Adipocyte (in vitro differentiated cells): ENCODE results near the gene PPM1J.
A peak's percentile ranks its signal among the peaks of the same experiment; 100 is the strongest.

Experiments
- DNase-seq: peaks from one replicate; pipeline ENCODE4 v3.0.0-alpha.2; 2015; ENCODE audit warnings: low read depth
- H3K27me3 ChIP-seq: replicated peaks from 2 replicates; pipeline ENCODE4 v1.7.0; 2013; ENCODE audit warnings: mild to moderate bottlenecking, low read length, moderate library complexity; ENCODE audit not compliant: control insufficient read depth, insufficient read depth
- H3K36me3 ChIP-seq: 2 replicates; pipeline ENCODE4 v1.7.0; 2013; ENCODE audit warnings: low read length, mild to moderate bottlenecking, moderate library complexity; ENCODE audit not compliant: control insufficient read depth, insufficient read depth, severe bottlenecking
- H3K4me1 ChIP-seq: 2 replicates; pipeline ENCODE4 v1.7.0; 2013; ENCODE audit warnings: mild to moderate bottlenecking, low read length, moderate library complexity; ENCODE audit not compliant: control insufficient read depth, insufficient read depth
- H3K4me3 ChIP-seq: 2 replicates; pipeline ENCODE4 v1.7.0; 2013; ENCODE audit warnings: mild to moderate bottlenecking, low read length, moderate library complexity
- H3K9ac ChIP-seq: 2 replicates; pipeline ENCODE4 v1.7.0; 2013; ENCODE audit warnings: mild to moderate bottlenecking, low read length, moderate library complexity
- H3K9me3 ChIP-seq: 2 replicates; pipeline ENCODE4 v1.7.0; 2013; ENCODE audit warnings: mild to moderate bottlenecking, low read length, moderate library complexity; ENCODE audit not compliant: control insufficient read depth

PPM1J gene

GRCh38 chr1:112710586-112710985, 4.5 kb downstream of the PPM1J start:
- peaks cover 28% of the 10 kb centered on the region for H3K4me1 ChIP-seq
- H3K36me3 ChIP-seq, result no peaks in the 10 kb centered on the region
- H3K4me3 ChIP-seq, result no peak overlapping the region
- H3K27me3 ChIP-seq, result peaks cover 3% of the 10 kb centered on the region
- no peaks in the 10 kb centered on the region for H3K9me3 ChIP-seq
- H3K9ac ChIP-seq, result no peak overlapping the region
- DNase-seq, result no peak

GRCh38 chr1:112710159-112710558, 5.0 kb downstream of the PPM1J start:
- DNase-seq, result no peak
- H3K4me3 ChIP-seq, result no peak overlapping the region
- no peak overlapping the region for H3K9ac ChIP-seq
- peaks cover 3% of the 10 kb centered on the region for H3K27me3 ChIP-seq
- no peaks in the 10 kb centered on the region for H3K36me3 ChIP-seq
- peaks cover 30% of the 10 kb centered on the region for H3K4me1 ChIP-seq
- H3K9me3 ChIP-seq, result no peaks in the 10 kb centered on the region

DNA sequence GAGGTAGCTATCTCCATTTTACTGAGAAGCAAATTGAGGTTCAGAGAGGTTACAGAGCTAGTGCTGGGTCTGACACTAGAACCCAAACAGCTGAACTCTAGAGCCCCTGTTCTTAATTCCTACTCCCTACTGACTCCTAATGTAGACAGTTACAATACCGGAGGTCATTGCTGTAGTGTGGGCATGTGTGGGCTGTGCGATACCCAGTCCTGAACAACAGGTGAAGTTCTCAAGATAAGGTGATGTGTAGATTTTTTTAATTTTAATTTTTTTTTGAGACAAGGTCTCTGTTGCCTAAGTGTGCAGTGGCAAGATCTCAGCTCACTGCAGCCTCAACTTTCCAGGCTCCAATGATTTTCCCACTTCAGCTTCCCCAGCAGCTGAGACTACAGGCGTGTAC, 6.6 kb downstream of the PPM1J start:
- Histone ChIP-seq H3K9ac (no peak overlapping the region), H3K27me3 (no peaks in the 10 kb centered on the region), H3K4me1 (peaks cover 33% of the 10 kb centered on the region), H3K9me3 (no peaks in the 10 kb centered on the region), H3K4me3 (no peak overlapping the region), H3K36me3 (peaks cover 4% of the 10 kb centered on the region)
- DNase-seq, result no peak

DNA sequence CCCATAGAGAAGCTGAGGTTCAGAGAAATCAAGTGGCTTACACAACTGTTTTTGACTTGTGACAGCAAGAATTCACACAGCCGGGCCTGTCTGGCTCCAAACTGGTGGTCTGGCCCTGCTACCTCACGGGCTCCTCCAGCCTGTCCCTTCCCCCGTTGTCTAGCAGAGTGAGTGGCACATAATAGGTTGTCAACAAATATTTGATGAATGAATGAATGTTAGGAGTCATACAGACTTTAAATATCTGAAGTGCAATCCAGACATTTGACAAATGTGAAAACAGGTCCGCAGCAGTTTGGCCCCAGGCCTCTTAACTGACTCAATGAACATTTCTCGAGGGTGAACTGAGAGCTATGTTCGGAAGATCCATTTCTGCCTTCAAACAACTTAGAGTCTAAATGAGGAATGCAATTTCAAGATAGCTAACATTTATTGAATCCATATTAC, 7.1 kb downstream of the PPM1J start:
- H3K9ac ChIP-seq, result no peak overlapping the region
- DNase-seq, result no peak
- H3K4me1 ChIP-seq, result peaks cover 33% of the 10 kb centered on the region
- H3K4me3 ChIP-seq, result peak overlapping the region; percentile 89
- no peaks in the 10 kb centered on the region for H3K9me3 ChIP-seq
- no peaks in the 10 kb centered on the region for H3K27me3 ChIP-seq
- peaks cover 9% of the 10 kb centered on the region for H3K36me3 ChIP-seq

DNA sequence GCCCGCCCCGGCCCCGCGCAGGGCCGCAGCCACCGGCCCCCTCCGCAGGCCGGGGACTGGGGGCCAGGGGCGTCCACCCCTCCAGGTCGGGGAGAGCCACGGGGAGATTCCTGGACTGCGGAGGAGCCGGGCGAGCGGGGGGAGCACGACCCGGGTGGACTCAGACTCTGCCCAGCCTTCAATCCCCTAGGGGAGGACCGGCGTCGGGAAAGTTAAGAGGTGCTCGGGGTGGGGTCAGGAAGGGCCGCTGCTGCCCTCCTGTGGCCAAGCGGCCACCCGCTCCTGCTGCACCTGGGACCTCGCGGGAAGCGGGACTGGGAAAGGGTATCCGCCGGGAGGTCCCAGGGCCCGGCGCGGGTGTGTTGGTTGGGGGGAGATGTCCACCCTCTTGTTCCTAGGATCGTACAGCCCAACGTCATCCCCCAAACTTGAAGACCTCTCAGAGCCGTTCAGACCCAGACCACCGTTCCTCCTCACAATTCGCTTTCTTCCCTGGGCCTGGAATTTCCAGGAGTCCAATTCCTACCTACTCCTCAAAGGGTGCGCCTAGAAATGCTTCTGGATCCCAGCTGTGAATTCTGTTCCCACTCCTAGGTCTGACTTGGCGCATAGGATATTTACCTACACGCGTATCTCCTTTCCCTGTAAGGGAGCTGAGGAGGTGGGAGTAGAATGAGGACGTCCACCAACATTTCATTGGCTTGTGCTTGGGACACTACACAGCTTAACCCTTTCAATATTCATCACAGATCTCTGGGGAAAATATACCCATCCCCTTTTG, 7.7 kb downstream of the PPM1J start:
- Histone ChIP-seq H3K4me3 (peak overlapping the region; percentile 89), H3K36me3 (peaks cover 15% of the 10 kb centered on the region), H3K9ac (peak overlapping the region; percentile 95), H3K4me1 (peaks cover 38% of the 10 kb centered on the region), H3K9me3 (no peaks in the 10 kb centered on the region), H3K27me3 (no peaks in the 10 kb centered on the region)
- DNase-seq, result peak; percentile 94

- H3K36me3 ChIP-seq, result peaks cover 22% of the 10 kb centered on the region
- DNase-seq, result peak; percentile 87
- peaks cover 46% of the 10 kb centered on the region for H3K4me1 ChIP-seq
- peak within 1 kb of the TSS; percentile 89 for H3K4me3 ChIP-seq
- H3K9me3 ChIP-seq, result no peaks in the 10 kb centered on the region
- H3K9ac ChIP-seq, result peak within 1 kb of the TSS; percentile 95
- H3K27me3 ChIP-seq, result no peaks in the 10 kb centered on the region
Measured at GRCh38 chr1:112706505-112707220, 8.5 kb downstream of the PPM1J start, which contains the start of gene RHOC. Gene RHOC (minus strand): TSS chr1:112707127. CDS start chr1:112703799, 3,328 bp downstream.

GRCh38 chr1:112704934-112705627, 10.1 kb downstream of the PPM1J start:
- DNase-seq, result peak; percentile 96
- Histone ChIP-seq H3K27me3 (no peaks in the 10 kb centered on the region), H3K4me1 (peaks cover 62% of the 10 kb centered on the region), H3K9ac (peak overlapping the region; percentile 95), H3K9me3 (no peaks in the 10 kb centered on the region), H3K4me3 (peak overlapping the region; percentile 89), H3K36me3 (peaks cover 30% of the 10 kb centered on the region)

DNA sequence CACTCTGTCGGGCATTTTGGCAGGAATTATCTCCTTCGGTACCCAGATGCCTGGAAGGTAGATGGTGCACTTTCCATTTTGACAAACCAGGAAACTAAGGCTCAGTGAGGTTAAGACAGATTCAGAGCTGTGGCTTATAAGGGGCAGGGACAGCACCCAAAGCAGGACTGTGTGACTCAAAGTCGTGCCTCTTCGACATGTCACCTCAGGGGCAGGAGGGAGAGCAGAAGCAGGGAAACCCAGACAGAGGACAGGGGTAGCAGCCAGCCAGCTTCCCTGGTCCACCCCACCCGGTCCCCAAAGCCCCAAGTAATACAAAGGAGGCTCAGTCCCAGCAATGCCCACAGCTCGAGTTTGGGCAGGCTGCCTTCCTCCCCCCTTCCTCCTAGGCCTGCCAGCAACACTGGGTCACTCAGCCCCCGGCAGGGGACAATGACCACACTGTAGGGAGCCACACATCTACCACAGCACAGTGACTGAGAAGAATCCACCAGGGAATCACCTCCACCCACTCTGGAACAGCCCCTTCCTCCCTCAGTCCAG, 10.7 kb downstream of the PPM1J start:
- DNase-seq, result no peak
- H3K36me3 ChIP-seq, result peaks cover 34% of the 10 kb centered on the region
- no peaks in the 10 kb centered on the region for H3K9me3 ChIP-seq
- H3K27me3 ChIP-seq, result no peaks in the 10 kb centered on the region
- H3K9ac ChIP-seq, result peak overlapping the region; percentile 95
- H3K4me1 ChIP-seq, result peaks cover 66% of the 10 kb centered on the region
- peak overlapping the region; percentile 89 for H3K4me3 ChIP-seq

- peaks cover 38% of the 10 kb centered on the region for H3K36me3 ChIP-seq
- H3K9ac ChIP-seq, result no peak overlapping the region
- peaks cover 66% of the 10 kb centered on the region for H3K4me1 ChIP-seq
- DNase-seq, result no peak
- no peak overlapping the region for H3K4me3 ChIP-seq
- H3K27me3 ChIP-seq, result no peaks in the 10 kb centered on the region
- no peaks in the 10 kb centered on the region for H3K9me3 ChIP-seq
Measured at GRCh38 chr1:112703706-112704105, 11.4 kb downstream of the PPM1J start.

GRCh38 chr1:112702420-112703261, 12.5 kb downstream of the PPM1J start:
- Histone ChIP-seq H3K9me3 (no peaks in the 10 kb centered on the region), H3K36me3 (peaks cover 44% of the 10 kb centered on the region), H3K27me3 (no peaks in the 10 kb centered on the region), H3K9ac (peak overlapping the region; percentile 30), H3K4me1 (peaks cover 57% of the 10 kb centered on the region), H3K4me3 (no peak overlapping the region)
- DNase-seq, result no peak
